Esophagus (tissue), 2 donors: Measurements from ENCODE around the gene LRMDA. TPM values are rescaled to one million over a fixed set of nuclear protein-coding genes. Genes with fewer than 3 reads are reported as not detected.

Experiments used
- H3K27ac ChIP-seq, 2 donors: one replicate each; pipeline ENCODE4 v1.5.1; 2013; ENCODE audit warnings: low read depth in 2 of 2, mild to moderate bottlenecking in 2 of 2, inconsistent platforms in 1 of 2, low read length in 1 of 2, moderate library complexity in 1 of 2
- H3K27me3 ChIP-seq, 2 donors: one replicate each; pipeline ENCODE4 v1.6.1; 2013; ENCODE audit warnings: low read length in 2 of 2, control low read depth in 1 of 2, mild to moderate bottlenecking in 1 of 2; ENCODE audit not compliant: insufficient read depth in 2 of 2, control insufficient read depth in 1 of 2
- H3K36me3 ChIP-seq, 2 donors: one replicate each; pipeline ENCODE4 v1.6.1; 2013; ENCODE audit warnings: low read length in 1 of 2; ENCODE audit not compliant: control insufficient read depth in 2 of 2, insufficient read depth in 2 of 2
- H3K4me1 ChIP-seq, 2 donors: one replicate each; pipeline ENCODE4 v1.6.1; 2013; ENCODE audit warnings: low read length in 1 of 2; ENCODE audit not compliant: control insufficient read depth in 2 of 2, insufficient read depth in 2 of 2
- H3K4me3 ChIP-seq, 2 donors: one replicate each; pipeline ENCODE4 v1.5.1; 2013; ENCODE audit warnings: low read length in 2 of 2, mild to moderate bottlenecking in 2 of 2, low read depth in 1 of 2, moderate library complexity in 1 of 2
- H3K9me3 ChIP-seq, 2 donors: one replicate each; pipeline ENCODE4 v1.6.1; 2013; ENCODE audit warnings: mild to moderate bottlenecking in 2 of 2, low read depth in 1 of 2, low read length in 1 of 2, moderate library complexity in 1 of 2; ENCODE audit not compliant: control insufficient read depth in 2 of 2, insufficient read depth in 1 of 2
- WGBS, 2 donors: extraction: QIAGEN DNeasy Blood & Tissue Kit; methylation state at CpG; one replicate each; pipeline ENCODE4 v1.1.7; 2013; 5-methylcytosine and 5-hydroxymethylcytosine counted together
- polyA plus RNA-seq, 2 donors: library from polyadenylated mRNA; stranded (reverse); fragments of 200-250 nt; gene quantifications; one replicate each; pipeline ENCODE4 v1.2.3, GENCODE V29; 2013
- donor health status: healthy with polysubstance abuse.
- donor health status: Bipolar disorder and iron deficiency.

Gene LRMDA
- polyA plus RNA-seq, 2 donors, result 1.8 to 4.0 TPM

- Histone ChIP-seq H3K27me3 (no peaks in the 10 kb centered on the region), H3K9me3 (no peaks in the 10 kb centered on the region), H3K36me3 (no peaks in the 10 kb centered on the region), H3K27ac (no peak overlapping the region), H3K4me1 (no peaks in the 10 kb centered on the region), H3K4me3 (no peak overlapping the region)
- 51 to 61% methylated on average over 1 of the region's 1 CpG for WGBS, 2 donors
Measured at GRCh38 chr10:75540357-75540966, 109.0 kb downstream of the LRMDA start.

DNA sequence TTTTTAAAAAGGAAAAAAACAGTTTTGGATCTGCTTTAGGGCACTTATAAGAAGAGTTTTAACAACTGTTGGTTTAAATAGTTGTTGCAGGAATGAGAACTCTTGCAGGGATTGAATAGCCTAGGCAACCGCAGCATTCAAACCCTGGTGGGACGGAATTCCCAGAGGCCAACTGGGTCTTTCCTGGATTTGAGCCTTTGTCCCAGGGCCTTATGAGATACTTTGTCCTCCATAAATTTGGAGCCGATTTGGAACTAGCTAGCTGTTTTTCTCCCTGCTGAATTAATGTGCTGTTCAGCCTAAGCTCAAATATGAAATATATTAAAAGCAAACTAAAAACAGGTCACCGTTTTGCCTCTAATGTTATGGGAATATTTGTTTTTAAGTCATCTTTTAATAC is 109.6 kb downstream of the LRMDA start:
- no peaks in the 10 kb centered on the region for H3K9me3 ChIP-seq
- no peak overlapping the region for H3K27ac ChIP-seq
- H3K4me3 ChIP-seq, result no peak overlapping the region
- WGBS, 2 donors, result 83 to 85% methylated on average over 4 of the region's 4 CpGs
- no peaks in the 10 kb centered on the region for H3K27me3 ChIP-seq
- no peaks in the 10 kb centered on the region for H3K4me1 ChIP-seq
- H3K36me3 ChIP-seq, result no peaks in the 10 kb centered on the region

DNA sequence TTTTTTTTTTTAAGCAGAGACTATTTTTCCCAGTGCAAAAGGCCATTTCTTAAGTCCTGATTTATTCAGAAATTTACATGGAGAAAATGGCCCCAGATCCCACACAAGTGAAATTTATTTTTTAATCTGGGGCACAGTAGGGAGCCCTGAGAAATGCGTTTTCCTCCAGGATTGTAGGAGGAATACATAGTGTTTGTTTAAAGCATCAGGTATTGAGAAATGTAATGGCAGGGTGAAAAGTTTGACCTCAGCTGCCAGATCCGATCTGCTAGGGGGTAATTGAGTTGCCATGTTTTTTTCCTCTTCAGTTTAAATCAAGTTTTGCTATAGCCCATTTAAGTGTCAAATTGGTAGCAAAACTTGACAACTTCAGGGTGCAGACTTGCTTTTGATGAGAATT is 110.0 kb downstream of the LRMDA start:
- 85 to 88% methylated on average over 2 of the region's 2 CpGs for WGBS, 2 donors
- Histone ChIP-seq H3K4me3 (no peak overlapping the region), H3K27ac (no peak overlapping the region), H3K9me3 (no peaks in the 10 kb centered on the region), H3K27me3 (no peaks in the 10 kb centered on the region), H3K4me1 (no peaks in the 10 kb centered on the region), H3K36me3 (no peaks in the 10 kb centered on the region)

GRCh38 chr10:75542084-75542483 is 110.7 kb downstream of the LRMDA start:
- H3K36me3 ChIP-seq, result no peaks in the 10 kb centered on the region
- H3K27ac ChIP-seq, result no peak overlapping the region
- 68 to 74% methylated on average over 2 of the region's 2 CpGs for WGBS, 2 donors
- no peaks in the 10 kb centered on the region for H3K9me3 ChIP-seq
- H3K4me3 ChIP-seq, result no peak overlapping the region
- H3K27me3 ChIP-seq, result no peaks in the 10 kb centered on the region
- no peaks in the 10 kb centered on the region for H3K4me1 ChIP-seq

- WGBS, 2 donors, result 46 to 50% methylated on average over 7 of the region's 7 CpGs
- Histone ChIP-seq H3K9me3 (no peaks in the 10 kb centered on the region), H3K36me3 (no peaks in the 10 kb centered on the region), H3K27ac (no peak overlapping the region), H3K4me1 (no peaks in the 10 kb centered on the region), H3K4me3 (no peak overlapping the region), H3K27me3 (no peaks in the 10 kb centered on the region)
Measured at GRCh38 chr10:75542906-75543305, 111.5 kb downstream of the LRMDA start.

GRCh38 chr10:75544386-75544785 is 113.0 kb downstream of the LRMDA start:
- no peak overlapping the region for H3K27ac ChIP-seq
- 68 to 69% methylated on average over 2 of the region's 2 CpGs for WGBS, 2 donors
- H3K27me3 ChIP-seq, result no peaks in the 10 kb centered on the region
- H3K36me3 ChIP-seq, result no peaks in the 10 kb centered on the region
- no peaks in the 10 kb centered on the region for H3K4me1 ChIP-seq
- no peaks in the 10 kb centered on the region for H3K9me3 ChIP-seq
- no peak overlapping the region for H3K4me3 ChIP-seq

- Histone ChIP-seq H3K4me3 (no peak overlapping the region), H3K9me3 (no peaks in the 10 kb centered on the region), H3K27ac (no peak overlapping the region), H3K36me3 (no peaks in the 10 kb centered on the region), H3K27me3 (no peaks in the 10 kb centered on the region), H3K4me1 (no peaks in the 10 kb centered on the region)
- 66 to 70% methylated on average over 5 of the region's 5 CpGs for WGBS, 2 donors
Measured at GRCh38 chr10:75544993-75545706, 113.7 kb downstream of the LRMDA start.

DNA sequence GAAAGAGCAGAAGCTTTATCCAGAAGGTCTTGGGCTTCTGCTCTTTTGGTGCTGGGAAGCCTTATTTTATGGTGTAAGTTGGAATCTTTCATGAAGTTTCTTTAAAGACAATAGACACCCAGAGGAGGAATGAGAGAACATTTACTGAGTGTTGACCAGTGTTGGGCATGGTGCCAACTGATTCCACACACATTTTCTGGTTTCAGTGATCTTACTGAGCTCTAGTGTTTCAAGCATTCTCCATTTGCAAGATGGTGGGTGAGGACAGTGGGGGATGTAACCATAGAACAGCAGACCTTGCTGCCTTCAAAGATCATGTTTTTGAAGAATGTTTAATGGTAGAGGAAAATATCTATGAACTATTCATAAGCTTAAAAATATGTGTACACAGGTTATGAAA is 114.6 kb downstream of the LRMDA start:
- no peak overlapping the region for H3K27ac ChIP-seq
- no peaks in the 10 kb centered on the region for H3K9me3 ChIP-seq
- no peaks in the 10 kb centered on the region for H3K36me3 ChIP-seq
- no peaks in the 10 kb centered on the region for H3K27me3 ChIP-seq
- no peaks in the 10 kb centered on the region for H3K4me1 ChIP-seq
- no peak overlapping the region for H3K4me3 ChIP-seq

- H3K27ac ChIP-seq, result no peak overlapping the region
- H3K36me3 ChIP-seq, result no peaks in the 10 kb centered on the region
- 71 to 76% methylated on average over 7 of the region's 7 CpGs for WGBS, 2 donors
- no peak overlapping the region for H3K4me3 ChIP-seq
- H3K9me3 ChIP-seq, result no peaks in the 10 kb centered on the region
- H3K4me1 ChIP-seq, result no peaks in the 10 kb centered on the region
- H3K27me3 ChIP-seq, result no peaks in the 10 kb centered on the region
Measured at GRCh38 chr10:75547391-75548298, 116.2 kb downstream of the LRMDA start.
